Neuron (in vitro differentiated cells): ENCODE results near the gene CLDN20.
"Not testable (repeated sequence)": the region's sequence is repeated elsewhere in the genome, so short reads cannot be mapped to it uniquely, and the experiment has no call there.

ENCODE experiments used
- H2AFZ ChIP-seq: one replicate; pipeline ENCODE4 v1.6.1; 2013; ENCODE audit warnings: low read depth, mild to moderate bottlenecking, inconsistent platforms, low read length, moderate library complexity
- H3K27me3 ChIP-seq: one replicate; pipeline ENCODE4 v1.6.1; 2013; ENCODE audit warnings: low read length; ENCODE audit not compliant: insufficient read depth
- H3K36me3 ChIP-seq: one replicate; pipeline ENCODE4 v1.6.1; 2013; ENCODE audit warnings: low read length; ENCODE audit not compliant: insufficient read depth
- H3K4me1 ChIP-seq: one replicate; pipeline ENCODE4 v1.6.1; 2013; ENCODE audit warnings: low read length; ENCODE audit not compliant: insufficient read depth
- H3K4me3 ChIP-seq: 2 replicates; pipeline ENCODE4 v1.5.1; 2013; ENCODE audit warnings: mild to moderate bottlenecking, low read length, moderate library complexity
- H3K9me3 ChIP-seq: one replicate; pipeline ENCODE4 v1.6.1; 2013; ENCODE audit warnings: low read length

The CLDN20 gene

GRCh38 chr6:155312950-155313349, 49.1 kb downstream of the CLDN20 start:
- Histone ChIP-seq H3K36me3 (peaks cover 21% of the 10 kb centered on the region), H3K4me3 (peak overlapping the region; percentile 75)
- not testable (repeated sequence) for H3K4me1 ChIP-seq, H3K27me3 ChIP-seq, H2AFZ ChIP-seq, H3K9me3 ChIP-seq

GRCh38 chr6:155313602-155314091, 49.8 kb downstream of the CLDN20 start:
- H3K4me1 ChIP-seq: no peaks in the 10 kb centered on the region
- no peaks in the 10 kb centered on the region for H3K9me3 ChIP-seq
- no peaks in the 10 kb centered on the region for H3K27me3 ChIP-seq
- peak overlapping the region; percentile 75 for H3K4me3 ChIP-seq
- peaks cover 18% of the 10 kb centered on the region for H3K36me3 ChIP-seq
- H2AFZ ChIP-seq: peak overlapping the region; percentile 57

GRCh38 chr6:155314092-155314772, 50.4 kb downstream of the CLDN20 start, which contains the start of gene TFB1M:
Gene TFB1M (minus strand): TSS chr6:155314484. CDS start chr6:155314428, 56 bp downstream.
- H3K27me3 ChIP-seq: no peaks in the 10 kb centered on the region
- peaks cover 15% of the 10 kb centered on the region for H3K36me3 ChIP-seq
- peak within 1 kb of the TSS; percentile 57 for H2AFZ ChIP-seq
- H3K9me3 ChIP-seq: no peaks in the 10 kb centered on the region
- no peaks in the 10 kb centered on the region for H3K4me1 ChIP-seq
- H3K4me3 ChIP-seq: peak within 1 kb of the TSS; percentile 75

- H3K36me3 ChIP-seq: peaks cover 9% of the 10 kb centered on the region
- no peaks in the 10 kb centered on the region for H3K27me3 ChIP-seq
- peak overlapping the region; percentile 75 for H3K4me3 ChIP-seq
- peak overlapping the region; percentile 43 for H2AFZ ChIP-seq
- H3K9me3 ChIP-seq: no peaks in the 10 kb centered on the region
- H3K4me1 ChIP-seq: no peaks in the 10 kb centered on the region
Measured at GRCh38 chr6:155314773-155315515, 51.1 kb downstream of the CLDN20 start.

GRCh38 chr6:155315516-155315871, 51.7 kb downstream of the CLDN20 start:
- peak overlapping the region; percentile 75 for H3K4me3 ChIP-seq
- no peak overlapping the region for H2AFZ ChIP-seq
- no peaks in the 10 kb centered on the region for H3K4me1 ChIP-seq
- H3K9me3 ChIP-seq: no peaks in the 10 kb centered on the region
- H3K36me3 ChIP-seq: peaks cover 5% of the 10 kb centered on the region
- H3K27me3 ChIP-seq: no peaks in the 10 kb centered on the region

- H3K36me3 ChIP-seq: peaks cover 5% of the 10 kb centered on the region
Measured at GRCh38 chr6:155316419-155316818, 52.6 kb downstream of the CLDN20 start.

GRCh38 chr6:155317186-155317585, 53.4 kb downstream of the CLDN20 start:
- Histone ChIP-seq H3K9me3 (no peaks in the 10 kb centered on the region), H3K4me1 (no peaks in the 10 kb centered on the region), H2AFZ (no peak overlapping the region), H3K36me3 (peaks cover under 1% of the 10 kb centered on the region), H3K27me3 (no peaks in the 10 kb centered on the region), H3K4me3 (no peak overlapping the region)

More at GRCh38 chr6:155316419-155316818, 52.6 kb downstream of the CLDN20 start:
- no peaks in the 10 kb centered on the region for H3K9me3 ChIP-seq
- H2AFZ ChIP-seq: no peak overlapping the region
- H3K27me3 ChIP-seq: no peaks in the 10 kb centered on the region
- no peaks in the 10 kb centered on the region for H3K4me1 ChIP-seq
- H3K4me3 ChIP-seq: no peak overlapping the region

- Histone ChIP-seq H3K4me1 (no peaks in the 10 kb centered on the region), H3K36me3 (no peaks in the 10 kb centered on the region), H3K4me3 (no peak overlapping the region), H3K9me3 (no peaks in the 10 kb centered on the region), H2AFZ (no peak overlapping the region), H3K27me3 (no peaks in the 10 kb centered on the region)
Measured at GRCh38 chr6:155319902-155320301, 56.1 kb downstream of the CLDN20 start.

GRCh38 chr6:155324172-155324571, 60.4 kb downstream of the CLDN20 start:
- Histone ChIP-seq H3K4me3 (no peak overlapping the region), H3K4me1 (no peaks in the 10 kb centered on the region), H2AFZ (no peak overlapping the region), H3K36me3 (no peaks in the 10 kb centered on the region), H3K27me3 (no peaks in the 10 kb centered on the region), H3K9me3 (no peaks in the 10 kb centered on the region)

GRCh38 chr6:155324993-155325392, 61.2 kb downstream of the CLDN20 start:
- no peak overlapping the region for H3K4me3 ChIP-seq
- H3K36me3 ChIP-seq: no peaks in the 10 kb centered on the region
- no peaks in the 10 kb centered on the region for H3K27me3 ChIP-seq
- no peaks in the 10 kb centered on the region for H3K9me3 ChIP-seq
- H2AFZ ChIP-seq: no peak overlapping the region
- H3K4me1 ChIP-seq: no peaks in the 10 kb centered on the region

GRCh38 chr6:155325700-155326516, 62.1 kb downstream of the CLDN20 start:
- H3K4me1 ChIP-seq: no peaks in the 10 kb centered on the region
- peaks cover 3% of the 10 kb centered on the region for H3K27me3 ChIP-seq
- no peaks in the 10 kb centered on the region for H3K9me3 ChIP-seq
- no peaks in the 10 kb centered on the region for H3K36me3 ChIP-seq
- H3K4me3 ChIP-seq: no peak overlapping the region
- H2AFZ ChIP-seq: no peak overlapping the region
